ELR (cell line): ENCODE measurements around the gene NAT10.
"Not testable (repeated sequence)": the region's sequence is repeated elsewhere in the genome, so short reads cannot be mapped to it uniquely, and the experiment has no call there.

ENCODE experiments used
- DNase-seq: peaks from one replicate; pipeline ENCODE4 v3.0.0-alpha.2; 2015; ENCODE audit warnings: low read depth

Gene NAT10

GRCh38 chr11:34105079-34105956 lies at the start of gene NAT10:
Gene NAT10, plus strand, starts transcription at chr11:34105629. Its CDS starts 2,597 bp downstream, at chr11:34108226.
- peak; percentile 99 for DNase-seq

GRCh38 chr11:34056672-34057071 lies 48.8 kb upstream of the NAT10 start:
- no peak for DNase-seq

GRCh38 chr11:34063061-34063795 lies 42.2 kb upstream of the NAT10 start:
- no peak for DNase-seq

GRCh38 chr11:34064291-34064690 lies 41.1 kb upstream of the NAT10 start:
- no peak for DNase-seq

- DNase-seq = peak; percentile 62
These were observed 39.8 kb upstream of the NAT10 start for GRCh38 chr11:34065505-34066203.

- DNase-seq = peak; percentile 69
These were observed 38.7 kb upstream of the NAT10 start for GRCh38 chr11:34066766-34067165.

GRCh38 chr11:34067383-34068065 lies 37.9 kb upstream of the NAT10 start:
- no peak for DNase-seq

GRCh38 chr11:34068111-34068510 lies 37.3 kb upstream of the NAT10 start:
- peak; percentile 44 for DNase-seq

- DNase-seq = not testable (repeated sequence)
These were observed 34.1 kb upstream of the NAT10 start for GRCh38 chr11:34071306-34071705.

GRCh38 chr11:34072041-34072440 lies 33.4 kb upstream of the NAT10 start:
- no peak for DNase-seq

- no peak for DNase-seq
These were observed 32.6 kb upstream of the NAT10 start for GRCh38 chr11:34072832-34073231.

- no peak for DNase-seq
These were observed 31.0 kb upstream of the NAT10 start for GRCh38 chr11:34074391-34074790.

GRCh38 chr11:34075178-34075820 lies 30.1 kb upstream of the NAT10 start:
- peak; percentile 80 for DNase-seq

- DNase-seq = no peak
These were observed 24.8 kb upstream of the NAT10 start for GRCh38 chr11:34080609-34081008.

- DNase-seq = no peak
These were observed 20.8 kb upstream of the NAT10 start for GRCh38 chr11:34084637-34085036.

- peak; percentile 55 for DNase-seq
These were observed 18.7 kb upstream of the NAT10 start for GRCh38 chr11:34086554-34087283.

GRCh38 chr11:34091825-34092224 lies 13.6 kb upstream of the NAT10 start:
- DNase-seq = no peak

GRCh38 chr11:34094900-34095299 lies 10.5 kb upstream of the NAT10 start:
- DNase-seq = not testable (repeated sequence)

GRCh38 chr11:34098813-34099212 lies 6.6 kb upstream of the NAT10 start:
- DNase-seq = no peak

GRCh38 chr11:34104680-34105078 lies 750 bp upstream of the NAT10 start:
- DNase-seq = no peak
